Measurements from ENCODE around the gene CEND1. TPM values are rescaled to one million over a fixed set of nuclear protein-coding genes. Genes with fewer than 3 reads are reported as not detected.

CEND1 gene
- total and polyA plus RNA-seq, 2 experiments from 2014 or later = 1.6 to 8.2 TPM

GRCh38 chr11:836700-837099, 46.8 kb upstream of the CEND1 start:
- no peaks in the 10 kb centered on the region for H3K9me3 ChIP-seq (ENCODE audit: low read depth)
- peaks cover under 1% of the 10 kb centered on the region for H3K27me3 ChIP-seq
- H3K4me3 ChIP-seq = no peak overlapping the region
- peaks cover 12% of the 10 kb centered on the region for H3K4me1 ChIP-seq (ENCODE audit: low read depth)
- no peak overlapping the region for H3K27ac ChIP-seq
- H3K36me3 ChIP-seq = peaks cover 33% of the 10 kb centered on the region
- no peak for TF ChIP-seq CTCF (IDR thresholded peaks at IDR 0.05; ENCODE audit: low read depth, low read length)
- DNase-seq (ENCODE audit: low read depth in 1 of 2, low spot score in 1 of 2) = no peak

GRCh38 chr11:836274-836673, 46.4 kb upstream of the CEND1 start:
- peaks cover 4% of the 10 kb centered on the region for H3K27me3 ChIP-seq
- DNase-seq (ENCODE audit: low read depth in 1 of 2, low spot score in 1 of 2) = no peak
- H3K4me1 ChIP-seq (ENCODE audit: low read depth) = peaks cover 10% of the 10 kb centered on the region
- peaks cover 33% of the 10 kb centered on the region for H3K36me3 ChIP-seq
- TF ChIP-seq CTCF (IDR thresholded peaks at IDR 0.05; ENCODE audit: low read depth, low read length) = no peak
- no peaks in the 10 kb centered on the region for H3K9me3 ChIP-seq (ENCODE audit: low read depth)
- no peak overlapping the region for H3K4me3 ChIP-seq
- H3K27ac ChIP-seq = no peak overlapping the region

- DNase-seq (ENCODE audit: low read depth in 1 of 2, low spot score in 1 of 2) = peak in 1 of 2 donors; percentile 63
- no peaks in the 10 kb centered on the region for H3K9me3 ChIP-seq (ENCODE audit: low read depth)
- TF ChIP-seq CTCF (IDR thresholded peaks at IDR 0.05; ENCODE audit: low read depth, low read length) = no peak
- H3K4me1 ChIP-seq (ENCODE audit: low read depth) = peaks cover 14% of the 10 kb centered on the region
- peaks cover 27% of the 10 kb centered on the region for H3K36me3 ChIP-seq
- no peak overlapping the region for H3K4me3 ChIP-seq
- no peak overlapping the region for H3K27ac ChIP-seq
- peaks cover 18% of the 10 kb centered on the region for H3K27me3 ChIP-seq
Observed at GRCh38 chr11:834371-835316, 44.8 kb upstream of the CEND1 start.

- TF ChIP-seq CTCF (IDR thresholded peaks at IDR 0.05; ENCODE audit: low read depth, low read length) = no peak
- Histone ChIP-seq H3K9me3 (ENCODE audit: low read depth) (no peaks in the 10 kb centered on the region), H3K27me3 (peaks cover 26% of the 10 kb centered on the region), H3K4me1 (ENCODE audit: low read depth) (peaks cover 18% of the 10 kb centered on the region), H3K4me3 (peak overlapping the region; percentile 65), H3K27ac (no peak overlapping the region), H3K36me3 (peaks cover 19% of the 10 kb centered on the region)
- no peak for DNase-seq (ENCODE audit: low read depth in 1 of 2, low spot score in 1 of 2)
Observed at GRCh38 chr11:833849-834311, 44.0 kb upstream of the CEND1 start.

- peaks cover 22% of the 10 kb centered on the region for H3K4me1 ChIP-seq (ENCODE audit: low read depth)
- peak overlapping the region; percentile 65 for H3K4me3 ChIP-seq
- DNase-seq (ENCODE audit: low read depth in 1 of 2, low spot score in 1 of 2) = peak; percentile 61 to 73
- no peak for TF ChIP-seq CTCF (IDR thresholded peaks at IDR 0.05; ENCODE audit: low read depth, low read length)
- H3K27me3 ChIP-seq = peaks cover 29% of the 10 kb centered on the region
- H3K9me3 ChIP-seq (ENCODE audit: low read depth) = no peaks in the 10 kb centered on the region
- H3K27ac ChIP-seq = peak overlapping the region; percentile 67
- H3K36me3 ChIP-seq = peaks cover 15% of the 10 kb centered on the region
Observed at GRCh38 chr11:833114-833791, 43.4 kb upstream of the CEND1 start.
